HEK293 (cell line): ENCODE results near the gene CCDC183.

Experiments used
- TF ChIP-seq, protein P1 (sequence below): fragments of 450-650 bp; formaldehyde crosslinking; IDR thresholded peaks from 2 replicates; pipeline ENCODE4 v1.5.1; 2016; ENCODE audit warnings: missing biosample characterization, missing genetic modification characterization, low read depth
- TF ChIP-seq, protein P2 (sequence below): fragments of 450-650 bp; formaldehyde crosslinking; IDR thresholded peaks from 2 replicates; pipeline ENCODE4 v1.5.1; 2016; ENCODE audit warnings: missing biosample characterization, missing genetic modification characterization

DNA sequence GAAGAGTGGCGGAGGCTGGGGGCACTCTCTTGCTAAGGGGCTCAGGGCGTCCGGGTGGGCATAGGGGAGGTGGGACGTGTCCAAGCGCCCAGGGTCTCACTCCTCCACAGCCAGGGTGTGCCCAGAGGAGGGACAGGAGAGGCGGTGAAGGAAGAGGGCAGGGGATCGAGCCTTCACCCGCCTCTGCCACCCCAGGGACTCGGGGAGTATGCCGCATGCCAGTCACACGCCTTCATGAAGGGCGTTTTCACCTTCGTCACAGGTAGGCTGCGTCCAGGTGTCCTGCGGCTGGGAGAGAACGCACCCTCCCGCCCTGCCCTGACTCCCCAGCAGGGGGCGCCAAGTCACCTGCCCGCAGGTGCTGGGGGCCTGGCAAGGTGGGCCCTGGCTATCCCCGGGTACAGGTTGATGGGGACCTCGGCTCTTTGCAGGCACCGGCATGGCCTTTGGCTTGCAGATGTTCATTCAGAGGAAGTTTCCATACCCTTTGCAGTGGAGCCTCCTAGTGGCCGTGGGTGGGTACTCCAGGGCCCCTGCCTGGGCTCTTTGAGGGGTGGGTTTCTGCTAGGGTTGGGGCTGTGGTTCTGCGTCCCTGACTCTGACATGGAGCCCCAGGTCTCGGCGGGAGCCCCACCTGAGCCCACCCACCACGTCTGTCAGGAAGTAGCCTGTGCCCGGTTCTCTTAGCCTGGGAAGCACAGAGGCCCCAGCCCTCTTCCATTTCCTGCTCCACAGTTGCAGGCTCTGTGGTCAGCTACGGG lies 4.4 kb upstream of the CCDC183 start:
- TF ChIP-seq, protein P1, sequence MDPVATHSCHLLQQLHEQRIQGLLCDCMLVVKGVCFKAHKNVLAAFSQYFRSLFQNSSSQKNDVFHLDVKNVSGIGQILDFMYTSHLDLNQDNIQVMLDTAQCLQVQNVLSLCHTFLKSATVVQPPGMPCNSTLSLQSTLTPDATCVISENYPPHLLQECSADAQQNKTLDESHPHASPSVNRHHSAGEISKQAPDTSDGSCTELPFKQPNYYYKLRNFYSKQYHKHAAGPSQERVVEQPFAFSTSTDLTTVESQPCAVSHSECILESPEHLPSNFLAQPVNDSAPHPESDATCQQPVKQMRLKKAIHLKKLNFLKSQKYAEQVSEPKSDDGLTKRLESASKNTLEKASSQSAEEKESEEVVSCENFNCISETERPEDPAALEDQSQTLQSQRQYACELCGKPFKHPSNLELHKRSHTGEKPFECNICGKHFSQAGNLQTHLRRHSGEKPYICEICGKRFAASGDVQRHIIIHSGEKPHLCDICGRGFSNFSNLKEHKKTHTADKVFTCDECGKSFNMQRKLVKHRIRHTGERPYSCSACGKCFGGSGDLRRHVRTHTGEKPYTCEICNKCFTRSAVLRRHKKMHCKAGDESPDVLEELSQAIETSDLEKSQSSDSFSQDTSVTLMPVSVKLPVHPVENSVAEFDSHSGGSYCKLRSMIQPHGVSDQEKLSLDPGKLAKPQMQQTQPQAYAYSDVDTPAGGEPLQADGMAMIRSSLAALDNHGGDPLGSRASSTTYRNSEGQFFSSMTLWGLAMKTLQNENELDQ (tag by site-specific recombination) = no peak
- TF ChIP-seq, protein P2, sequence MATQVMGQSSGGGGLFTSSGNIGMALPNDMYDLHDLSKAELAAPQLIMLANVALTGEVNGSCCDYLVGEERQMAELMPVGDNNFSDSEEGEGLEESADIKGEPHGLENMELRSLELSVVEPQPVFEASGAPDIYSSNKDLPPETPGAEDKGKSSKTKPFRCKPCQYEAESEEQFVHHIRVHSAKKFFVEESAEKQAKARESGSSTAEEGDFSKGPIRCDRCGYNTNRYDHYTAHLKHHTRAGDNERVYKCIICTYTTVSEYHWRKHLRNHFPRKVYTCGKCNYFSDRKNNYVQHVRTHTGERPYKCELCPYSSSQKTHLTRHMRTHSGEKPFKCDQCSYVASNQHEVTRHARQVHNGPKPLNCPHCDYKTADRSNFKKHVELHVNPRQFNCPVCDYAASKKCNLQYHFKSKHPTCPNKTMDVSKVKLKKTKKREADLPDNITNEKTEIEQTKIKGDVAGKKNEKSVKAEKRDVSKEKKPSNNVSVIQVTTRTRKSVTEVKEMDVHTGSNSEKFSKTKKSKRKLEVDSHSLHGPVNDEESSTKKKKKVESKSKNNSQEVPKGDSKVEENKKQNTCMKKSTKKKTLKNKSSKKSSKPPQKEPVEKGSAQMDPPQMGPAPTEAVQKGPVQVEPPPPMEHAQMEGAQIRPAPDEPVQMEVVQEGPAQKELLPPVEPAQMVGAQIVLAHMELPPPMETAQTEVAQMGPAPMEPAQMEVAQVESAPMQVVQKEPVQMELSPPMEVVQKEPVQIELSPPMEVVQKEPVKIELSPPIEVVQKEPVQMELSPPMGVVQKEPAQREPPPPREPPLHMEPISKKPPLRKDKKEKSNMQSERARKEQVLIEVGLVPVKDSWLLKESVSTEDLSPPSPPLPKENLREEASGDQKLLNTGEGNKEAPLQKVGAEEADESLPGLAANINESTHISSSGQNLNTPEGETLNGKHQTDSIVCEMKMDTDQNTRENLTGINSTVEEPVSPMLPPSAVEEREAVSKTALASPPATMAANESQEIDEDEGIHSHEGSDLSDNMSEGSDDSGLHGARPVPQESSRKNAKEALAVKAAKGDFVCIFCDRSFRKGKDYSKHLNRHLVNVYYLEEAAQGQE (tag by site-specific recombination) = no peak
